ENCODE results near the gene RASAL2. TPM values are rescaled to one million over a fixed set of nuclear protein-coding genes. Genes with fewer than 3 reads are reported as not detected.
"Not testable (repeated sequence)": the region's sequence is repeated elsewhere in the genome, so short reads cannot be mapped to it uniquely, and the experiment has no call there.

Gene RASAL2
- total and polyA plus RNA-seq, 2 of the 4 experiments (the other 2 are of a cell fraction) = 13.1 to 20.6 TPM

GRCh38 chr1:178349801-178350200, 255.9 kb downstream of the RASAL2 start:
- H3K4me2 ChIP-seq (ENCODE audit: low read depth, low read length) = no peak overlapping the region
- H2BK20ac ChIP-seq (ENCODE audit: low read depth, low read length) = no peak overlapping the region
- H3K9me1 ChIP-seq (ENCODE audit: insufficient read depth, low read length) = peaks cover 8% of the 10 kb centered on the region; the same call in 1 of the 2 replicates
- in situ Hi-C loops (cut with MboI; ENCODE audit: low sequenced_read_pairs) = no loop called here
- no peak overlapping the region for H4K8ac ChIP-seq (ENCODE audit: low read depth in 2 of 2, low read length in 2 of 2)
- no peak overlapping the region for H3K23ac ChIP-seq (ENCODE audit: low read depth, low read length)
- H3K9me3 ChIP-seq (ENCODE audit: control insufficient read depth, insufficient read depth, low read length) = peaks cover 4% of the 10 kb centered on the region
- no peak overlapping the region for H2AK9ac ChIP-seq (replicated peaks; ENCODE audit: low read depth, low read length, poor library complexity)
- H2BK5ac ChIP-seq (ENCODE audit: low read depth, low read length, poor library complexity, severe bottlenecking) = no peak overlapping the region
- peaks cover 19 to 30% of the 10 kb centered on the region in 2 experiments; a peak in 3 of 4 replicates for H3K79me1 ChIP-seq (ENCODE audit: low read depth in 1 of 2, low read length in 2 of 2)
- WGBS, 2 experiments (ENCODE audit: extremely low coverage in 2 of 2, insufficient read length in 1 of 2) = no CpG with 5 or more reads among the region's 3 CpGs
- H3K18ac ChIP-seq (ENCODE audit: low read depth, low read length) = no peak overlapping the region
- DNase-seq (no peak), ATAC-seq (ENCODE audit: low read depth) (no peak)
- H2AFZ ChIP-seq (replicated peaks; ENCODE audit: low read length, poor library complexity) = no peak overlapping the region
- no peak overlapping the region for H3K56ac ChIP-seq (ENCODE audit: extremely low read depth, insufficient read depth, low read length)
- H3K9ac ChIP-seq (ENCODE audit: low read depth, low read length) = no peak overlapping the region
- TF ChIP-seq MAZ (IDR thresholded peaks at IDR 0.05; ENCODE audit: borderline replicate concordance, low read depth, low read length) (no peak), RCOR1 (IDR thresholded peaks at IDR 0.05; ENCODE audit: insufficient replicate concordance, low read length) (no peak), MAFK (IDR thresholded peaks at IDR 0.05; ENCODE audit: low read depth, low read length) (no peak), RFX5 (IDR thresholded peaks at IDR 0.05; ENCODE audit: low read depth, low read length) (no peak), CEBPB (IDR thresholded peaks at IDR 0.05; ENCODE audit: low read depth, low read length) (no peak), CTCF (conservative IDR thresholded peaks at IDR 0.05; ENCODE audit: low read depth, low read length) (no peak)
- dilution Hi-C loops (cut with HindIII; ENCODE audit: low sequenced_read_pairs, unreplicated experiment) = no loop called here
- BruUV-seq (replicated peaks) = no TSS peak
- no peak overlapping the region for H3K4ac ChIP-seq (ENCODE audit: low read depth, low read length)
- H3K36me3 ChIP-seq (ENCODE audit: control insufficient read depth, insufficient read depth, low read length) = no peaks in the 10 kb centered on the region
- ChIA-PET POLR2A (ENCODE audit: unreplicated experiment) (no interaction called here), CTCF (interaction anchor here (0.6 kb wide), 2 partner anchors 335 to 902 kb away, joined by 5 to 7 read pairs; no protein-coding TSS in a partner anchor)
- no peaks in the 10 kb centered on the region for H3K27me3 ChIP-seq (ENCODE audit: control insufficient read depth, insufficient read depth, low read length)
- peaks cover 9% of the 10 kb centered on the region for H3K4me1 ChIP-seq (ENCODE audit: control insufficient read depth, insufficient read depth, low read length)
- intact Hi-C loops (cut with micrococcal nuclease) = no loop called here
- no peak overlapping the region for H3K27ac ChIP-seq (ENCODE audit: insufficient read depth, low read length)
- H4K20me1 ChIP-seq (ENCODE audit: insufficient read depth, low read length) = no peaks in the 10 kb centered on the region
- H2AK5ac ChIP-seq (ENCODE audit: low read depth, low read length) = no peak overlapping the region
- H3K4me3 ChIP-seq (ENCODE audit: insufficient read depth, low read depth, low read length) = no peak overlapping the region
- no peak overlapping the region for H2BK15ac ChIP-seq (ENCODE audit: low read depth, low read length)
- H4K5ac ChIP-seq (ENCODE audit: low read depth, low read length) = no peak overlapping the region
- H2BK120ac ChIP-seq (ENCODE audit: low read depth, low read length) = no peak overlapping the region
- H4K91ac ChIP-seq (ENCODE audit: insufficient read depth, low read depth, low read length) = no peak overlapping the region
- H3K14ac ChIP-seq (replicated peaks; ENCODE audit: low read depth, low read length) = no peak overlapping the region

GRCh38 chr1:178351911-178352310, 258.0 kb downstream of the RASAL2 start:
- H3K9me3 ChIP-seq (ENCODE audit: control insufficient read depth, insufficient read depth, low read length); H4K8ac ChIP-seq (ENCODE audit: low read depth in 2 of 2, low read length in 2 of 2); H4K5ac ChIP-seq (ENCODE audit: low read depth, low read length); H2BK120ac ChIP-seq (ENCODE audit: low read depth, low read length); H2BK15ac ChIP-seq (ENCODE audit: low read depth, low read length); DNase-seq; H3K9me1 ChIP-seq (ENCODE audit: insufficient read depth, low read length); H3K23ac ChIP-seq (ENCODE audit: low read depth, low read length); BruUV-seq (replicated peaks); H2AK9ac ChIP-seq (replicated peaks; ENCODE audit: low read depth, low read length, poor library complexity); H3K27ac ChIP-seq (ENCODE audit: insufficient read depth, low read length); H3K36me3 ChIP-seq (ENCODE audit: control insufficient read depth, insufficient read depth, low read length); H3K56ac ChIP-seq (ENCODE audit: extremely low read depth, insufficient read depth, low read length); H3K18ac ChIP-seq (ENCODE audit: low read depth, low read length); H3K4ac ChIP-seq (ENCODE audit: low read depth, low read length); ATAC-seq (ENCODE audit: low read depth); H2BK20ac ChIP-seq (ENCODE audit: low read depth, low read length); in situ Hi-C loops (cut with MboI; ENCODE audit: low sequenced_read_pairs); H2BK5ac ChIP-seq (ENCODE audit: low read depth, low read length, poor library complexity, severe bottlenecking); H4K20me1 ChIP-seq (ENCODE audit: insufficient read depth, low read length); H4K91ac ChIP-seq (ENCODE audit: insufficient read depth, low read depth, low read length); dilution Hi-C loops (cut with HindIII; ENCODE audit: low sequenced_read_pairs, unreplicated experiment); POLR2A ChIA-PET (ENCODE audit: unreplicated experiment); H3K4me2 ChIP-seq (ENCODE audit: low read depth, low read length); H3K4me3 ChIP-seq (ENCODE audit: insufficient read depth, low read depth, low read length); intact Hi-C loops (cut with micrococcal nuclease); H3K9ac ChIP-seq (ENCODE audit: low read depth, low read length); H3K27me3 ChIP-seq (ENCODE audit: control insufficient read depth, insufficient read depth, low read length); H2AK5ac ChIP-seq (ENCODE audit: low read depth, low read length); H3K14ac ChIP-seq (replicated peaks; ENCODE audit: low read depth, low read length); H2AFZ ChIP-seq (replicated peaks; ENCODE audit: low read length, poor library complexity); H3K4me1 ChIP-seq (ENCODE audit: control insufficient read depth, insufficient read depth, low read length): not testable (repeated sequence)
- CTCF ChIA-PET = interaction anchor here (0.8 kb wide), 1 partner anchor 12 kb away, joined by 3 read pairs; no protein-coding TSS in a partner anchor
- no CpG with 5 or more reads among the region's 1 CpG for WGBS, 2 experiments (ENCODE audit: extremely low coverage in 2 of 2, insufficient read length in 1 of 2)
- peaks cover 13 to 19% of the 10 kb centered on the region in 2 experiments; a peak in 2 of 4 replicates for H3K79me1 ChIP-seq (ENCODE audit: low read depth in 1 of 2, low read length in 2 of 2)
